Measurements from ENCODE around the gene DISP3. TPM values are rescaled to one million over a fixed set of nuclear protein-coding genes. Genes with fewer than 3 reads are reported as not detected.

DISP3 gene
- polyA plus RNA-seq, 1 of the 3 experiments (the other 2 are of a cell fraction): 0.08 TPM

- H3K9me2 ChIP-seq: no peaks in the 10 kb centered on the region
- no peak for TF ChIP-seq GABPA (IDR thresholded peaks at IDR 0.05; ENCODE audit: low read depth)
- no peak for TF ChIP-seq PBX3 (IDR thresholded peaks at IDR 0.05)
- TF ChIP-seq RXRA (IDR thresholded peaks at IDR 0.05; ENCODE audit: borderline replicate concordance, low read depth): no peak
- no peak for TF ChIP-seq EZH2phosphoT487 (IDR thresholded peaks at IDR 0.05; ENCODE audit: borderline replicate concordance, low read depth)
- TF ChIP-seq NFIC (IDR thresholded peaks at IDR 0.05; ENCODE audit: borderline replicate concordance): no peak
- TF ChIP-seq POLR2AphosphoS5 (IDR thresholded peaks at IDR 0.05; ENCODE audit: low read depth, low read length): no peak
- TF ChIP-seq RFX5 (IDR thresholded peaks at IDR 0.05; ENCODE audit: low read length): no peak
- CTCF ChIA-PET: interaction anchor here (1.4 kb wide), 1 partner anchor 30 kb away, joined by 4 read pairs; no protein-coding TSS in a partner anchor
These were observed 63.0 kb downstream of the DISP3 start for GRCh38 chr1:11541956-11542355.

GRCh38 chr1:11543392-11543791, 64.4 kb downstream of the DISP3 start:
- H3K27ac ChIP-seq (ENCODE audit: low read depth in 2 of 2, low read length in 1 of 2): no peak overlapping the region
- CTCF ChIA-PET: no interaction called here
- no peak for TF ChIP-seq PBX3 (IDR thresholded peaks at IDR 0.05)
- no peak for TF ChIP-seq NFIC (IDR thresholded peaks at IDR 0.05; ENCODE audit: borderline replicate concordance)
- TF ChIP-seq SIN3A (IDR thresholded peaks at IDR 0.05; ENCODE audit: borderline replicate concordance, low read depth, low read length): no peak
- no peak for TF ChIP-seq POLR2AphosphoS5 (IDR thresholded peaks at IDR 0.05; ENCODE audit: low read depth, low read length)
- no peak for TF ChIP-seq MXI1 (IDR thresholded peaks at IDR 0.05; ENCODE audit: low read depth, low read length)
- no peak for TF ChIP-seq SMC3 (IDR thresholded peaks at IDR 0.05; ENCODE audit: low read depth, low read length)
- no peak for TF ChIP-seq RCOR1 (IDR thresholded peaks at IDR 0.05; ENCODE audit: low read length)
- TF ChIP-seq YY1 (IDR thresholded peaks at IDR 0.05; ENCODE audit: low read depth): no peak
- TF ChIP-seq CHD2 (IDR thresholded peaks at IDR 0.05; ENCODE audit: low read length, partially characterized antibody): no peak
- TF ChIP-seq RAD21 (IDR thresholded peaks at IDR 0.05; ENCODE audit: low read length): no peak
- no peak for TF ChIP-seq GATA2 (CRISPR knock-in tag; IDR thresholded peaks at IDR 0.05)
- no peak for TF ChIP-seq TAF1 (IDR thresholded peaks at IDR 0.05; ENCODE audit: borderline replicate concordance, low read depth, low read length)
- TF ChIP-seq EP300 (IDR thresholded peaks at IDR 0.05; ENCODE audit: borderline replicate concordance in 1 of 2, low read depth in 1 of 2, low read length in 1 of 2): no peak
- TF ChIP-seq MEF2A (IDR thresholded peaks at IDR 0.05; ENCODE audit: borderline replicate concordance, low read depth): no peak
- TF ChIP-seq ELF1 (IDR thresholded peaks at IDR 0.05): no peak
- H4K20me1 ChIP-seq (ENCODE audit: insufficient read depth): no peaks in the 10 kb centered on the region
- POLR2A ChIA-PET: no interaction called here
- H3K4me1 ChIP-seq (ENCODE audit: control insufficient read depth in 1 of 2, insufficient read depth in 2 of 2, low read depth in 1 of 2, low read length in 1 of 2): peaks cover 0 to 29% of the 10 kb centered on the region in 2 experiments; a peak in 1 of 4 replicates
- no peak overlapping the region for H3K4me3 ChIP-seq (ENCODE audit: low read depth in 2 of 2, low read length in 1 of 2)
- H3K9ac ChIP-seq: no peak overlapping the region
- H3K4me2 ChIP-seq: no peak overlapping the region
- no peak for DNase-seq
- H3K27me3 ChIP-seq (ENCODE audit: insufficient read depth): no peaks in the 10 kb centered on the region
- no peak overlapping the region for H2AFZ ChIP-seq (ENCODE audit: low read depth)
- H3K79me2 ChIP-seq (ENCODE audit: insufficient read depth): no peaks in the 10 kb centered on the region
- no peaks in the 10 kb centered on the region for H3K9me3 ChIP-seq
- no peaks in the 10 kb centered on the region for H3F3A ChIP-seq (replicated peaks; ENCODE audit: insufficient read depth)
- no peaks in the 10 kb centered on the region for H3K36me3 ChIP-seq (replicated peaks in 1 of 2; ENCODE audit: control insufficient read depth in 1 of 2, insufficient read depth in 2 of 2, low read length in 1 of 2)
- WGBS (ENCODE audit: low lambda C conversion rate): 14% methylated on average over 3 of the region's 4 CpGs
- no peaks in the 10 kb centered on the region for H3K9me2 ChIP-seq

More at GRCh38 chr1:11541956-11542355, 63.0 kb downstream of the DISP3 start:
- no peak overlapping the region for H3K27ac ChIP-seq (ENCODE audit: low read depth in 2 of 2, low read length in 1 of 2)
- no peaks in the 10 kb centered on the region for H3K36me3 ChIP-seq (replicated peaks in 1 of 2; ENCODE audit: control insufficient read depth in 1 of 2, insufficient read depth in 2 of 2, low read length in 1 of 2)
- H3K9ac ChIP-seq: no peak overlapping the region
- POLR2A ChIA-PET: no interaction called here
- DNase-seq: no peak
- no peaks in the 10 kb centered on the region for H3F3A ChIP-seq (replicated peaks; ENCODE audit: insufficient read depth)
- 36% methylated on average over 4 of the region's 7 CpGs for WGBS (ENCODE audit: low lambda C conversion rate)
- no peak overlapping the region for H3K4me3 ChIP-seq (ENCODE audit: low read depth in 2 of 2, low read length in 1 of 2)
- H3K4me1 ChIP-seq (ENCODE audit: control insufficient read depth in 1 of 2, insufficient read depth in 2 of 2, low read depth in 1 of 2, low read length in 1 of 2): peaks cover 0 to 29% of the 10 kb centered on the region in 2 experiments; a peak in 1 of 4 replicates
- no peak overlapping the region for H2AFZ ChIP-seq (ENCODE audit: low read depth)
- H3K4me2 ChIP-seq: no peak overlapping the region
- H3K27me3 ChIP-seq (ENCODE audit: insufficient read depth): no peaks in the 10 kb centered on the region
- no peaks in the 10 kb centered on the region for H3K9me3 ChIP-seq
- no peaks in the 10 kb centered on the region for H3K79me2 ChIP-seq (ENCODE audit: insufficient read depth)
- H4K20me1 ChIP-seq (ENCODE audit: insufficient read depth): no peaks in the 10 kb centered on the region
